Astrocyte (in vitro differentiated cells and primary cell): Measurements from ENCODE around the gene PPP1R12A. TPM values are rescaled to one million over a fixed set of nuclear protein-coding genes. Genes with fewer than 3 reads are reported as not detected.

Source experiments
- DNase-seq: peaks from one replicate; pipeline ENCODE4 v3.0.0-alpha.2; 2010; ENCODE audit warnings: low read depth
- FAIRE-seq: peaks from 2 replicates; lab custom pipeline; 2011; peaks lifted over from hg19 to GRCh38; lab: Jason Lieb, UNC
- H2AFZ ChIP-seq: 2 replicates; pipeline ENCODE4 v1.6.0; 2012; ENCODE audit warnings: low read depth, low read length, inconsistent platforms
- H3K27ac ChIP-seq: 2 replicates; pipeline ENCODE4 v1.5.1; 2011; ENCODE audit warnings: low read depth, low read length, inconsistent platforms
- H3K27me3 ChIP-seq: 2 replicates; pipeline ENCODE4 v1.6.0; 2011; ENCODE audit warnings: low read length, inconsistent platforms; ENCODE audit not compliant: insufficient read depth
- H3K36me3 ChIP-seq: 2 replicates; pipeline ENCODE4 v1.5.1; 2011; ENCODE audit warnings: low read length, inconsistent platforms; ENCODE audit not compliant: insufficient read depth
- H3K4me1 ChIP-seq: 2 replicates; pipeline ENCODE4 v1.5.1; 2011; ENCODE audit warnings: low read length, inconsistent platforms; ENCODE audit not compliant: insufficient read depth
- H3K4me2 ChIP-seq: 2 replicates; pipeline ENCODE4 v1.6.0; 2012; ENCODE audit warnings: low read length, inconsistent platforms
- H3K4me3 ChIP-seq: 2 replicates; pipeline ENCODE4 v1.5.1; 2011; ENCODE audit warnings: low read depth, mild to moderate bottlenecking, low read length, inconsistent platforms; ENCODE audit not compliant: insufficient read depth
- H3K79me2 ChIP-seq: 2 replicates; pipeline ENCODE4 v1.6.0; 2012; ENCODE audit warnings: mild to moderate bottlenecking, low read length, inconsistent platforms; ENCODE audit not compliant: insufficient read depth
- H3K9ac ChIP-seq: 2 replicates; pipeline ENCODE4 v1.6.0; 2012; ENCODE audit warnings: mild to moderate bottlenecking, low read length, inconsistent platforms
- H3K9me3 ChIP-seq: 2 replicates; pipeline ENCODE4 v1.5.1; 2012; ENCODE audit warnings: low read depth, mild to moderate bottlenecking, low read length, inconsistent platforms; ENCODE audit not compliant: insufficient read depth
- H4K20me1 ChIP-seq: 2 replicates; pipeline ENCODE4 v1.6.0; 2012; ENCODE audit warnings: low read length, inconsistent platforms; ENCODE audit not compliant: insufficient read depth
- H3K27ac Mint-ChIP-seq: one replicate; pipeline ENCODE4 v1.8.0; 2021; ENCODE audit warnings: mild to moderate bottlenecking, mixed read lengths; ENCODE audit not compliant: unreplicated experiment
- H3K27me3 Mint-ChIP-seq: one replicate; pipeline ENCODE4 v1.8.0; 2021; ENCODE audit warnings: low read depth, mixed read lengths; ENCODE audit not compliant: unreplicated experiment
- H3K36me3 Mint-ChIP-seq: one replicate; pipeline ENCODE4 v1.8.0; 2021; ENCODE audit warnings: low read depth, mixed read lengths; ENCODE audit not compliant: unreplicated experiment
- H3K4me1 Mint-ChIP-seq: one replicate; pipeline ENCODE4 v1.8.0; 2021; ENCODE audit warnings: low read depth, mixed read lengths; ENCODE audit not compliant: unreplicated experiment
- H3K4me3 Mint-ChIP-seq: one replicate; pipeline ENCODE4 v1.8.0; 2021; ENCODE audit warnings: mild to moderate bottlenecking, moderate library complexity, mixed read lengths; ENCODE audit not compliant: unreplicated experiment
- H3K9me3 Mint-ChIP-seq: one replicate; pipeline ENCODE4 v1.8.0; 2021; ENCODE audit warnings: mild to moderate bottlenecking, mixed read lengths; ENCODE audit not compliant: unreplicated experiment
- CTCF ChIP-seq: IDR thresholded peaks from 2 replicates; pipeline ENCODE4 v1.5.1; 2011; ENCODE audit warnings: low read depth, mild to moderate bottlenecking, inconsistent platforms, low read length, moderate library complexity; ENCODE audit not compliant: insufficient read depth
- EZH2 ChIP-seq: IDR thresholded peaks from 2 replicates; pipeline ENCODE4 v1.6.1; 2012; ENCODE audit warnings: mild to moderate bottlenecking, low read length, inconsistent platforms; ENCODE audit not compliant: insufficient read depth
- total RNA-seq: library from RNA; stranded (reverse); gene quantifications from 2 replicates; pipeline ENCODE4 v1.2.1, GENCODE V29; 2021

The PPP1R12A gene
- total RNA-seq, 1 donor from 2014 or later, result 115 TPM

DNA sequence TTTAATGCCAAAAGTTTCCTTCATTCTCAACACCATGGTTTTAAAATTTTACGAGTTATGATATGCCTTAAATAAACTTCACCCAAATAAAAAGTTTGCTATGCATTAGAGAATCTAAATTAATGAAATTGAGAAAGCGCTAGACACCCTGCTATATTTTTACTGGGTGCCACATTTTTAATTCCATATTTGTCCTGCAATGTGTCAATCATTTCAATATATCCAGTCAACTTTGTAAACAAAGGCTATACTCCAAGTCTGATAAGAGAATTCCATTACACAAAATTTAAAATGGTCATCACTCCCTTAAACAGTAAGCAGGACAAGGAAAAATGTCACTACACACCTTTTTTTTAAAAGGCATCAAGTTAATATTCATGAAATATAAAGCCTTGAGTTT is 1.9 kb downstream of the PPP1R12A start:
- peaks cover 21% of the 10 kb centered on the region for H3K4me1 Mint-ChIP-seq
- DNase-seq, result no peak
- H3K4me3 ChIP-seq, result peak overlapping the region; percentile 99
- H3K4me1 ChIP-seq, result peaks cover 11% of the 10 kb centered on the region
- peak overlapping the region; percentile 100 for H3K4me3 Mint-ChIP-seq
- no peak for FAIRE-seq
- H3K36me3 Mint-ChIP-seq, result peaks cover 3% of the 10 kb centered on the region
- H3K27ac ChIP-seq, result peak overlapping the region; percentile 98
- no peaks in the 10 kb centered on the region for H3K9me3 Mint-ChIP-seq
- peaks cover 84% of the 10 kb centered on the region for H3K79me2 ChIP-seq
- TF ChIP-seq CTCF (no peak), EZH2 (no peak)
- H3K4me2 ChIP-seq, result peak overlapping the region; percentile 82
- no peaks in the 10 kb centered on the region for H3K27me3 Mint-ChIP-seq
- H3K27me3 ChIP-seq, result no peaks in the 10 kb centered on the region
- peak overlapping the region; percentile 91 for H3K27ac Mint-ChIP-seq
- H3K36me3 ChIP-seq, result no peaks in the 10 kb centered on the region
- no peaks in the 10 kb centered on the region for H3K9me3 ChIP-seq
- H4K20me1 ChIP-seq, result peaks cover 53% of the 10 kb centered on the region
- H2AFZ ChIP-seq, result no peak overlapping the region
- H3K9ac ChIP-seq, result peak overlapping the region; percentile 99

GRCh38 chr12:79932357-79932756 is 2.5 kb downstream of the PPP1R12A start:
- Histone ChIP-seq H3K4me3 (peak overlapping the region; percentile 99), H3K4me1 (peaks cover 11% of the 10 kb centered on the region), H3K9ac (peak overlapping the region; percentile 99), H3K4me2 (peak overlapping the region; percentile 82), H3K79me2 (peaks cover 91% of the 10 kb centered on the region), H2AFZ (no peak overlapping the region), H3K27ac (peak overlapping the region; percentile 21), H3K27me3 (no peaks in the 10 kb centered on the region), H4K20me1 (peaks cover 60% of the 10 kb centered on the region), H3K9me3 (no peaks in the 10 kb centered on the region), H3K36me3 (no peaks in the 10 kb centered on the region)
- DNase-seq (no peak), FAIRE-seq (no peak)
- Mint-ChIP-seq H3K27ac (no peak overlapping the region), H3K27me3 (no peaks in the 10 kb centered on the region), H3K4me1 (peaks cover 22% of the 10 kb centered on the region), H3K9me3 (no peaks in the 10 kb centered on the region), H3K4me3 (peak overlapping the region; percentile 100), H3K36me3 (peaks cover 3% of the 10 kb centered on the region)
- TF ChIP-seq CTCF (no peak), EZH2 (no peak)

DNA sequence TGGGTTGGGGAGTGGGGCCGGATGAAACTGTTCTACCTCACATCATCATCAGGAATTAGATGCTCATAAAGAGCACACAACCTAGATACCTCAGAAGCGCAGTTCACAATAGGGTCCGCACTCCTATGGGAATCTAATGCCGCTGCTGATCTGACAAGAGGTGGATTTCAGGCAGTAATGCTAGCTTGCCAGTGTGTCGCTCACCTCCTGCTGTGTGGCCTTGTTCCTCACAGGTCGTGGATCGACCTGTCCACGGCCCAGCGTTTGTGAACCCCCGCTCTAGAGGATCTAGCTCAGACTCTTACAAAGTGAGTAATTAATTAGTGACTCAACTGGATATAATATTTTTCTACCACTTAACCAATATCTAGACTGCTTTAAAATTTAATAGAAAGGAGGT is 5.8 kb downstream of the PPP1R12A start:
- Histone ChIP-seq H2AFZ (no peak overlapping the region), H3K4me1 (peaks cover 4% of the 10 kb centered on the region), H3K27me3 (no peaks in the 10 kb centered on the region), H3K9me3 (no peaks in the 10 kb centered on the region), H3K9ac (no peak overlapping the region), H3K36me3 (no peaks in the 10 kb centered on the region), H3K4me2 (no peak overlapping the region), H3K79me2 (peaks cover 100% of the 10 kb centered on the region), H4K20me1 (peaks cover 89% of the 10 kb centered on the region), H3K27ac (no peak overlapping the region), H3K4me3 (no peak overlapping the region)
- H3K36me3 Mint-ChIP-seq, result peaks cover under 1% of the 10 kb centered on the region
- H3K27me3 Mint-ChIP-seq, result no peaks in the 10 kb centered on the region
- no peak for TF ChIP-seq CTCF
- no peak for TF ChIP-seq EZH2
- H3K4me1 Mint-ChIP-seq, result peaks cover 30% of the 10 kb centered on the region
- H3K4me3 Mint-ChIP-seq, result no peak overlapping the region
- DNase-seq (no peak), FAIRE-seq (no peak)
- no peak overlapping the region for H3K27ac Mint-ChIP-seq
- no peaks in the 10 kb centered on the region for H3K9me3 Mint-ChIP-seq
